T1000 (cell line): ENCODE results near the gene CDC26.
"Not testable (repeated sequence)": the region's sequence is repeated elsewhere in the genome, so short reads cannot be mapped to it uniquely, and the experiment has no call there.

Experiments used
- DNase-seq: peaks from one replicate; lab custom pipeline; 2025; ENCODE audit warnings: mixed read lengths; lab: John Stamatoyannopoulos, UW

The CDC26 gene

DNA sequence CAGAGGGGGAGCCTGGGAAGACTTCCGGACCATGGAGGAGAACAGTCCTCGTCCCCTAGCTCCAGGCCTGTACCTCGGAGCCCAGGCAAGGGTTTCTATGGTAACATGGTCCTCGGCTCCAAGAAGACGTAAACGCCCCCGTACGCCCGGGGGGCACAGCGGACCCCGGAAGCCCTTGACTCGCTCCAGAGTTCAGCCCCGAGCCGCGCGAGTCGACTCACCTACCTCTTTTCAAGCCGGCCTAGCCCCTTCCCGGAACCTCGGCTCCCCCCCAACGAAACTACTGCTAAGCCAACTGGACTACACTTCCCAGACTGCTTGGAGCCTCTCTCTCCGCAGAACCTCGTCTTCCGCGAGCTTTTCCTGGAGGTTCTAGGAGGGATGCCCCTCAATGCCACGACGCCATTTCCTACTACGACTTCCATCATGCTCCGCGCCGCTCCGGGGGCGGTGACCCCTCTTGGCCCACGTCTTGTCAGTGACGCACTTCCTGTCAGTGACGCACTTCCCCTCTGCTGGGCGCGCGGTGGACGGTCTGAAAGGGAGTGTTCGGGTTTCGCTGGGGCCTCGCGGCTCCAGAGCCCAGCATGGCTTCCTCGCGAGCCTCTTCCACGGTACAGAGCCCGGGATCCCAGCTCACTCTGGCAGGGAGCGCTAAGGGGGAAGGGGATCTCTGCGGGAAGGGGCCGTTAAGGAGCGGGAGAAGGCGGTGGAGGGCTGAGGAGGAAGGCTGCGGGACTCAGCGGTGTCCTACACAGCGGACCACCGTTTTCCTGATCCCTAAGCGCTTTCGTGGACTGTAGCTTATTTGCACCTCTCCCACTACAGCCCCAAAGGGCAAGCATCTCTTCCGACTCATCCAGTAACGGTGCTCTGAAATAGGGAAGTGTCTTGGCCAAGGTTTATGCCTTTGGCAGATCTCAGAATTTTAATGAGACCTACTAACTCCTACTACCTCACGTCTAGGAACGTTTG lies at the start of gene CDC26, which contains the start of gene PRPF4:
Gene CDC26, minus strand, starts transcription at position 416 of the 975 bp plus-strand sequence. CDS start 3,065 bp downstream, outside the sequence.
Gene PRPF4, plus strand, starts transcription at position 502 of the 975 bp plus-strand sequence. Its CDS starts 86 bp downstream, at position 588.
- DNase-seq = peak; percentile 88

DNA sequence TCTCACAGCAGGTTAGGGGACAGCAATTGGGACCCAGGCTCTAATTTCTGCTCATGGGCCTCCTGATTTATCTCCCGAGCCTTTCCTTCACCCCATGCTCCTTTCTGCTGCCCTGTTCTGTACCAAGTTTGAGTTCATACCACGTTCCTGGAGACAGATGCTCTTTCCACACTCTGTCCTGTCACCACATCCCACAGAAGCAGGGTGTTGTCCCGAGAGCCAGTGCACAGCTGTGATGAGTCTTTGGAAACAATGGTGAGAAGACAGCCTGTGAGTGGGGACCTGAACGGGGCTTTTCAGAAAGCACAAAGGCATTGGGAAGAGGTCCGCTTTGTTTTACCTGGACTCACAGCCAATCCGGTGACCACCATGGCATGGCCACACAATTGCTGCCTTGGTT lies 47.3 kb upstream of the CDC26 start:
- DNase-seq = no peak

DNA sequence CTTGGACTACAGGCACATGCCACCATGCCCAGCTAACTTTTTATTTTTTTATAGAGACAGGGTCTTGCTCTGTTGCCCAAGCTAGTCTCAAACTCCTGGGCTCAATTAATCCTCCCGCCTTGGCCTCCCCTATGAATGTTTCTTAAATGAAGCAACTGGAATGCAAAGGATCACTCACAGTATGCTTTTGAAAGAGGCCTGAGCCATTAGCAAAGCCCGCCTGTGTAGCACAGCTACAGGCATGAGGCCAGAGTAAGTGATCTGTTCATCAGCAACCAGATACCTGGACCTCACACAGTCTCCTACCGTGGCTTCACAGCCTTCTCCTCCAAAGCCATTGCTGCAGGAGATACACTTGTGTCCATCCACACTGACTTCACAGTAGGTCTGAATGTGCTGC lies 44.7 kb upstream of the CDC26 start:
- DNase-seq = no peak

DNA sequence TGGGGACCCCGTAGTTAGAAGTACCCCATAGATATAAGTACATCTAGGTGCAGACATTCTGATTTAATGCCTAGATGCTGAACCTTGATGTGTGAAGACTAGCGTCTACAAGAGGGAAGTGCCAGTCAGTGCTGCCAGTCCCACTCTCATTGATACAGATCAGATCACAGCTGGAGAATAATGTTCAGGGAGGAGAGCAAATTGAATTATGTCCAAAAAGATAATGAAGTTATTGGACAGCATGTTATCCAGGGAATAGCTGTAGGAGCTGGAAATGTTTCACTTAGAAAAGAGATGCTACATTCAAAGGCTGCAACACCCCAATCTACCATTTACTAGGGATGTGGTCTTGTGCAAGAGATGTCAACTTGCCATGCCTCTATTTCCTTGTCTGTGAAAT lies 43.7 kb upstream of the CDC26 start:
- no peak for DNase-seq

DNA sequence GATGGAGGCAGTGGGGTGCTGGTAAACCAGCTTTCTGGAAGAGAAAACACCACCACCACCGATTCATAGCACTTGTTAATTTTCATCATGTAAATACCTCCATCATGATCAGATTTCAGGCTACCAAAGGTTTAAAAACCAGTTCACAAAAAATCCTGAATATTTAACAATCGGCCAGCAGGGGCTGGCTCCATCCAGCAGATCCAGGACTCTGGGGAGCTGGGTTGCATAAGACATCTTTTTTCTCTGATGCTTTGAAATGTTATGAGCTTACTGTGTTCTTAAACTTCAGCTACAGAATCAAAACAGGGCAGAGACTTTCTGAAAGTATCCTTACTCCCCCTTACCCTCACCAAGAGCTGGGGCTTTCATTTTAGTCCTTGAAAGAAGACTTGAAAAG lies 42.4 kb upstream of the CDC26 start:
- no peak for DNase-seq

DNA sequence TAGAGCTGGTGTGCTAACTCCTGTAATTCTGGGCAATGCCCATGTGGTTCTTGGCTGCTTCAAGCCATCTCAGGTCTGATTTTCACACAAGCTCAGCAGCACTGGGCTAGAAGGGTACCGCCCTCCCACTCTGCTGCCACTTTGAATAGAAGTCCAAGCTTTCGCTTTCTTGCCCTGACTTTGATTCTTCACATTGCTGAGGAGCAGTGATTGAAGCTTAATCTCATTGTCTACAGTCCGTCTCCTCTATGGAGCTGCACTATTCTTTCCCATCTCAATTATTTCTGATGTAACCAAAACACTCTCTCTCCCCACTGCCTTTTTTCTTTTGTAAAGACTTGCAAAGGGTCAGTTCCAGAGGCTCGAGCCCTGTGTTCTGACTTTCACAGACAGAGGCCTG lies 40.7 kb upstream of the CDC26 start:
- DNase-seq = no peak

DNA sequence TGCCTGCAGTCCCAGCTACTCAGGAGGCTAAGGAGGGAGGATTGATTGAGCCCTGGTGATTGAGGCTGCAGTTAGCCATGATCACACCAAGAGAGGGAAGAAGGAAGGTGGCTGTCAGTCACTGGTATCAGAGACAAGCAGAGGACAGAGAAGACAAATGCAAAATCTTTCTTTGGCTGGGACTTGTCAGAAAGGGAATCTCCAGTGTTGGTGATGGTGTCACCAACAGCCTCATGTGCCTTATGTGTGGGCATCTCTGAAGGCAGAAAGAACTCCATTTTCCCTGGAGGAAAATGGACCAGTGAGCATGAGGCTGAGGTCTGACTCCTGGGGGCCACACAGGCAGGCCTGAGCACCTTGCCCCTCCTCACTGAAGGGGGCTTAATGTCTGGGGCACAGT lies 39.9 kb upstream of the CDC26 start:
- no peak for DNase-seq

DNA sequence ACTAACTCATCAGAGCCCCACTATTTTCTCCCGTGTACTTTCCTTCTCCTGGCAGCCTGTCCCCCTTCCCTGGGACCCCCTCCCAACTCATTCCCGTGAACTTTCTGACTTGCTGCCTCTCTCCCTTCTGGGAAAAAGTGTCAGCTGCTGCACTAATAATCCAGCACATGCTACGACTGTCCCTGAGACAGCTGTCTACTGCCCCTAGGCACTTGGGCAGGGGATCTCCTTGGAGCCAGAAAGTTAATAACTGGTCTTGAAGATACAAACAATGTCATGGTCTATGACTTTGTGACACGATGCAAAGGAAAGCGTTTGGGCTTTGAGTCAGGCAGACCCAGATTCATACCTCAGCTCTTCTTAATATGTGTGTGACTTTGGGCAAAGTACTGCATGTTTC lies 37.9 kb upstream of the CDC26 start:
- no peak for DNase-seq

DNA sequence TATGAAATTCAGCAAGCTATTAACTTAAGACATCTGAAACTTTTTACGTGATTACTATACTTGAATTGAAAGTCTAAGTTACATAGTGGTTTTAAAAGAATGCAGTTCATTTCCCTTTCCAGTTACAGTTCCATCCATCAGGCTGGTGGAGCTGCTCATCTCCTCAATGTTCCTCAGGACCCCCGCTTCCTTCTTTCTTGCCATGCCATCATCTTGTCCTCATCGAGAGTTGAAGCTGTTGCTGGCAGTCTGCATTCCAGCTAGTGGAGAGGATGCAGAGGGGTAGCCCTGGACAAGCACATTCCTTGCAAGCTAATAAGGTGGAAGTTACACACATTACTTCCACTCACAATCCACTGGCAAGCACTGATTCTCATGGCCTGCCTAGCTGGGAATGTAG lies 36.6 kb upstream of the CDC26 start:
- no peak for DNase-seq

DNA sequence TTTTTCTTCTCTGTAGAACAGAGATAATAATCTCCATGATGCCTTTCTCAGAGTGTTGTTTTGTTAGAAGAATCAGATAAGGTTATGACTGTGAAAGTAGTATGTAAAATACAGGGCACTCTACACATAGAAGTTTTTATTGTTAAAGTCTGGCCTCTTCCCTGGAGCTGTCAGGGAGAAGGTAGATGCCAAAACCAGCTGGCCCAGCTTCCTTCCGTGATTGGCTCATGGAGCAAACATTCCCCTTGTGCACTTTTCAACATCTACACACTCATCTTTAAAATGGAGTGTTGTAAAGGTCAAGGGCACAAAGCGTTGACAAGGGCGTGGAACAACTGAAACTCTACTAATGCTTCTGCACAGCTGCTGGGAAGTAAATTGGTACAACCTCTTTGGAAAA lies 35.2 kb upstream of the CDC26 start:
- DNase-seq = no peak

DNA sequence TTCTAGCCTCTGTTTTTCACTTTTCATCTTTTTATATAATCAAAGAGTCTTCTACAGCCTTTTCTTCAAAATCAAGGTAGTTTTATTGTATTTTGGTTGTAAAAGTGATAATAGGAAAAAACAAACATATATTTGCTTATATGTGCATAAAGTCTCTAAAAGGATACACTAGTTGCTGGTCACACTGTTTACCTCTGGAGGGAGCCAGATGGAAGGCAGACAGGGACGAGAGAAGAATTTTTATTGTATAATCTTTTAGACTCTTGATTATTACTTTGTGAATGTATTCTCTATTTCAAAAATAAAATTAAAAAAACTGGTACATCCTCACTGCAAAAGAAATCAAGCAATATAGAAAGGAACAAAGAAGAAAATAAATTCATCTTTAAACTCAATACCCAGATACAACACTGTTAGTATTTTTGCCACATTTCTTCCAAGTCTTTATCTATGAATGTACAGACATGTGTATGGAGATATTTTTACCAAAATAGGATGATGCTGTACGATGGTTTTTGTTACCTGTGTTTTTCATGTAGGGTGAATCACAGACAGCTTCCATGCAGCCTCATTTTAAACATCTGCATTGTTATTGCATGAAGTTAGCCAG lies 33.9 kb upstream of the CDC26 start:
- DNase-seq = no peak

DNA sequence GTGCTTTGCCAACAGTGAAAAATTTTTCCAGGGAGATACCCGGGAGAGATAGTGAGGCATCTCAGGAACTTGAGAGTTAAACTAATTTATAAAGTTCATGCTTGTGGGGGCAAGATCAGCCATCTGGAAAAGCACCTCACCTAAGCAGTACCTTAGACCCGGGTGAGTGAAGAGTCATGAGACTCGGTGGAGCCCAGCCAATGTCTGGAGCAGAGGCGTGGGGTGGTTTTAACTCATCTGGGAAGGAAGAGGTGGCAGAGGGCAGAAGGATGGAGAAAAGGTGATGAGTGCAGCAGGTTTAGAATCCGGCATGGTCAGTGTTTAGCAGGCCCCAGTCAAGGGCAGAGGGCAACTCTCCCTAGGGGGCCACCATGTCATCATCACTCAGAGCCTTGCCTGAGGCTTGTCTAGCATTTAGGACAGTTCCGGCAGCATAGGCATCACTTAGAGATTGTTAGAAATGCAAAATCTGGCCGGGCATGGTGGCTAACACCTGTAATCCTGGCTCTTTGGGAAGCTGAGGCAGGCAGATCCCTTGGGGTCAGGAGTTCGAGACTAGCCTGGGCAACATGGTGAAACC lies 32.1 kb upstream of the CDC26 start:
- no peak for DNase-seq

DNA sequence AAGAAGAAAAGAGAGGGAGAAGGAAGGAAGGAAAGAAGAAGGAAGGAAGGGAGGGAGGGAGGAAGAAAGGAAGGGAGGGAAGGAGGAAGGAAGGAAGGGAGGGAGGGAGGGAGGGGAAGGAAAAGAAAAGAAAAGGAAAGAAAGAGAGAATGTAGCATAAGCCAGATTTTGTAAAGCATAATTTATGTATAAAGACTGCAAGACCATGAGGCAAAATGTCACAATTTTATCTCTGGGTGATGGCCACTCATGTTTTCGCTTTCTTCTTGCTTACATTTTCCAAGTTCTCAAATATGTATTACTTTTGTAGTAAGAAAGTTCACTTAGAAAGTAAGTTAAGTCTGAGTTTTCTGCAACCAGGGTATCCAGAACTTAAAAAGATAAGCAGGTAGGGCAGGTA lies 31.2 kb upstream of the CDC26 start:
- DNase-seq = no peak

DNA sequence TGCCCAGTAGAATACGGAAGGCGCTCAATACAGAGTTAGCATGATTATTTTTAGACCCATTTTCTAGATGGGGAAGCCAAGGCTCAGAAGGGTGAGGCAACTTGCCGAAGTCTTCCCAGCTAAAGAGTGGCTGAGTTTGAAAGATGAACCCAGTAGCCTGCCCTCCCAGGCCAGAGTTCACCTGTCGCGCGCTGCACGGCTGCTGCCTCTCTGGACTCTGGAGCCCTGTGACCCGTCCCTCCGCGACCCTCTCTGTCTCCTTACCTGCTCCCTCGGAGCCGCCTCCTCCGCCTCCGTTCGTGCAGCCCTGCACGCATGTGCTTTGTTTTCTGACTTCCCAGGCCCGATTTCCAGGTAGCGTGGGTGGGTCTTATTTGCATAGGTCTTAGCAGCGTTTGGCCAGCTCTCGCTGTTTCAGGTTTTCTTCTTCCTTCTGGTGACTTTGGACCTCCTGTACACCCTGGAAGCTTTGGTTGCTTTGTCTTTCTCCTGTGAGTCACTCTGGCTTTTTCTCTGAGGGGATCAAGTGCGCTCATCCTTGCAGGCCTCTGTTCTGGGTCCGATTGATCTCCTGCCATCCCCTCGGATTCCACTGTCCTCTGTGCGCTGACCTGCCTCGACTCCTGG lies 27.5 kb upstream of the CDC26 start, which contains the start of gene RNF183:
Gene RNF183, minus strand, starts transcription at position 585 of the 627 bp plus-strand sequence. CDS start 5,192 bp downstream, outside the sequence.
- no peak for DNase-seq

DNA sequence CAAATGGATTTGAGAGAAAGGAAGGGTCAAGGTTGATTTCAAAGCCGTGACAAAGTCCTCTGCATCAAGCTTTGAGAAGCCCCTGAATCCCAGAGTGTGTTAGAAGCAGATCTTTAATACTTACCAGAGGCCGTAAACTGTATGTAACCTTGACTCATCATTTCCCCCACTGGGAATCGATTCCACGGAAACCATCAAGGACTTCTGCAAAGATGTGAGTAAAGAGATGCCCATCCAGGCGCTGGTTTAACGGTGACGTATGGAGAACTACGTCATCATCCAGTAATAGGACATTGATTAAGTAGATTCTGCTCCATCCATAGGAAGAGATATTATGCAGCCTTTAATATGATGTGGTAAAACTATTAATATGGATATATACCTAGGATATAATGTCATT lies 26.2 kb upstream of the CDC26 start:
- DNase-seq = no peak

DNA sequence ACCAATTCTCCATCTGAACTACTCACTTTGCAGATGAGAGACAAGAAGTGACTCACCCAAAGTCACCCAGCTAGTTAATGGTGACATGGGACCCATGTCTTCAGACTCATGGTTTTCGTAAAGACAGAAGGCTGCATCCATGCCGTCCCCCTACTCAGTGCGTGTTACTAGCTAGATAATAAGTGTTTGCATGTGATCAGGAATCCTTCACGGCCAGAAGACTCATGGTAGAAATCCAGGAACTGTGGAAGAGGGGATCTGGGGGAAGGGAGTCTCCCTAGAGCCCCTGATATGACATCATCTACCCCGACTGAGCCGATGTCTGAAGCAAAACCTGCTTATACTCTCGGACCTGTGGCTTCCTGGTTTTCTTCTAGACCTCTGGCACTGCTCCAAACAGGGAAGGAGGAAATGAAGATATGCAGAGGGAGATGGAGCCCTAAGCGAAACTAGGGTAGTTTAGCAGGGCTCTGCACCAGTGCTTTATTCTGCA lies 24.5 kb upstream of the CDC26 start:
- no peak for DNase-seq

DNA sequence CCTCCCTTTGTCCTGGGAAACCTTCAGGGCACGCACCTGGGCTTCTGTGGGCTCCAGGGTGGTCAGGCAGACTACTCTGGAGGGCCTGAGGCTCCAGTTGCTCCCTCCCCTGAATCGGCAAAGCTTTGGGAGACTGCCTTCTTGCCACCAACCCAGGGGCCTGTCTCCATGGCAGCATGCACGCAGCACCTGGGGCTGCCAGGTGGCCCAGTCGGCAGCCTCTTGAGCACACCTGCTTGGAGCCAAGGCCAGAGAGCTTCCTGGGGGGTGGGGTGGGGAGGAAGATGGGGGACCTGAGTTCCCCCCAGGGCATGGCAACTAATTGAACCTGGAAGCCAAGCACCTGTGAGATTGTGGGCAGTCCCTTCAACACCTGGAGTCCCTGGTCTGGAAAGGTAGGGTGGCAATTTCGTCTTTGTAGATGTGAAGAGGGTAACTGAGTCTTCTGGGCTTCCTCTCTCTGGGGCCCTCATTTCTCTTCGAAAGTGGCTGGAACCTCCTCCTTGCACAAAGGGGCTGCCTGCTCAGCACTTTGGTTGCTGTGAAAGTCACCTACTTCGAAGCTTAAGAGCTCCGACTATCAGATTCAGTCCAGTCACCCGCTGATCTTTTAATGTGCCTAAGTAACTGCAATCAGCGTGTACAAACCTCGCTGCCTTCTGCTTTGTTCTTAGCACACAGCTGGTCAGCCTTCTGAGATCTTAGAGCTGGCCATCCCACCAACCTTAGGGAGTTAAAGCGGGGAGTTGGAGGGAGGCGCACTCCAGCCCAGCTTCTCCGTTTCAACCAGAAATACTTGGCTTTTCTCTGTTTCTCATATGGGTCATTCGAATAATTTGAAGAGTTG lies 23.8 kb upstream of the CDC26 start:
- DNase-seq = no peak

DNA sequence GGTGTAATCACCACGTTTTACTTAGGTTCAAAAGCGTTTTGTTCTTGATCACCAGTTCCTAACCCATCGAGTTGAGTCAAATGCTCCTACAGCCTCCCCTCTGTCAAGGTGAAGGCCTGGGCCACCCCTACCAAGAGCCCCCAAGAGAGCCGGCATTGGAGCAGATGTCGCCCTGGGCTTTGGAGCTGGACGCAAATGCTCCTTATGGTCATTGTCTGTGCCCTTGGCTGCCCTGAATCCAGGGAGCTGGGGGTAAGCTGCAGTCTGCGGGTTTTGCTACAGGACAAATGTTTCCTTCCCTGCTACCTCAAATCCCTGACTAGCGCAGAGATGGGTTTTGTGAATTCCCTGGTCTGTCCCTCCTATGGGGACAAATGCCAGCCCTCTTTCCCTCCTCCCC lies 22.9 kb upstream of the CDC26 start:
- no peak for DNase-seq

DNA sequence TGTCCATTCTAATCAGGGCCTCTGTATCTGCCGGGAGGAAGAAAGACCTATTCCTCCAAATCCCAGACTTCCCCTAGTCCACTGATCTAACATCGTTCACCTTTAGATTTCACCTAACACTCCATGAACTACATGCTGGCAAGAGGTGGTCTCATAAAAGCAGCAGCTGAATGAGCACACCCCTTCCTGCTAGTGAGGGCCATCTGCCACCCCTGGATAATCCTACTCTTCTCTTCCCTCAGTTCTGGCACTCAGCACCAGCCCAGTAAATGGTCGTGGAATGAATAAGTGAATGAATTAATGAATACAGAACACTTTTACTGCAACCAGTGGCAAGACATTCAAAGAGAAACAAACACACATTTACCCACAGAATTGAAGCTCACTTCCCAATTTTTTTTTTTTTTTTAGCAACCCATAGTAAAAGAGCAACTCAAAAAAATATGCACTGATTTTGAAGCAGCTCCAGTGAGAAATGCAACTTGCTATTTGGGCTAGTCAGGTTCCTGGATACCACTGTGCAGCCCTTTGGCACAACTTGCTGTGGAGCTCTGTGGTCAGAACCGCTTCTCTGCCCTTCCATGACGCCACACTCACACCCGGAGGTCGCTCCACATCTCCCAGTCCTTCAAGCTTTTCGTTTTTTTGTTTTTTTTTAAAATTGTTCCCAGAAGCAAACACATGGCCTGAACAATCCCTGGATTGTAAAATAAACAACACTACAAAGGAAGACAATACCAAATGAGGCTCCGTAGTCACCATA lies 21.6 kb upstream of the CDC26 start:
- DNase-seq = no peak

DNA sequence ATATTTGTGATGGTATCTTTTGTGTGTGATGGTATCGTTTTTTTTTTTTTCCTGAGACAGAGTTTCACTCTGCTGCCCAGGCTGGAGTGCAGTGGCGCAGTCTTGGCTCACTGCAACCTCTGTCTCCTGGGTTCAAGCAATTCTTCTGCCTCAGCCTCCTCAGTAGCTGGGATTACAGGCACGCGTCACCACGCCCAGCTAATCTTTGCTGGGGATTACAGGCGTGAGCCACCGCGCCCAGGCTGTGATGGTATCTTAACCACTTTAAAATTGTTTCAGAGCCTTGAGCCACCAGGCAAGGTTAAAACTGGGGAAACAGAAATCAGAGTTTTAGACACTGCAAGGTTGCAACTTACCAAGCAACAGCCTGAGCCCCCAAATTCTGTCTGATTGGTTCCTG lies 20.9 kb upstream of the CDC26 start:
- DNase-seq = not testable (repeated sequence)
